ENCODE results near the gene ZFAND2B. TPM values are rescaled to one million over a fixed set of nuclear protein-coding genes. Genes with fewer than 3 reads are reported as not detected.

The ZFAND2B gene
- total RNA-seq, 1 experiment from 2014 or later: 32.3 TPM

DNA sequence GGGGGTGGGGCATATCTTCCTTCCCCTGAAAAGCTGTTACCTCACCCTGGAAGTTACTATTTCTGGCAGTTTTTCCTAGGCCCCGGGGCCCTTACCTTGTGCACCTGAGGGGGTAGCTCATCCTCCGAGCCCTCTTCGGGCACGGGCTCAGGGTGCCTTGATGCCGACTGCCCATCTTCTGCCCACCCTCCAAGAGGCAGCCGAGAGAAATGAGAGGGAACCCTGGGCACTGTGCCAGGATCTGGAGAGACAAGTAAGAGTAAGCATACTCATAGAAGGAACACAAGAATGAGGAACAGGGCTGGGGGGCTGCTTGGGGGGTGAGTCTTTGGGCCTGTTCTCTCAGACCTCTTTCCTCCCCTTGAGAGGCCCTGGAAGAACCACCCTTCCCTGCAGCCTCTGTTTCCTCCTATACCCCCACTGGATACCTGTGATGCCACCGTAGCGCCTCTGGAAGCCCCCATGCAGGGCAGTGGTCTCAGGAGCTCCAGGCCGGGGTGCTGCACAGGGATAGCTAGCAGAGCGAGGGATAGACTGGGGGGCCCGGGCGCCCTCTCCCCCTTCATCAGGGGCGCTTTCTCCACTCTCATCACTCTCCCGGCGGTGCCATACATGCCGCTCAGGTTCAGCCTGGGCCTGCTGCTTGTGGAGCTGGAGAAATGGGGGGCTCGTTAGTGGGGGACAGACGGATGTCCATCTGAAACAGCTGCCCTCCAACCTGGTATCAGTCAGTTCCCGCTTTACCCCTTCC, 14.2 kb downstream of the ZFAND2B start:
- DNase-seq (ENCODE audit: low read depth): no peak

DNA sequence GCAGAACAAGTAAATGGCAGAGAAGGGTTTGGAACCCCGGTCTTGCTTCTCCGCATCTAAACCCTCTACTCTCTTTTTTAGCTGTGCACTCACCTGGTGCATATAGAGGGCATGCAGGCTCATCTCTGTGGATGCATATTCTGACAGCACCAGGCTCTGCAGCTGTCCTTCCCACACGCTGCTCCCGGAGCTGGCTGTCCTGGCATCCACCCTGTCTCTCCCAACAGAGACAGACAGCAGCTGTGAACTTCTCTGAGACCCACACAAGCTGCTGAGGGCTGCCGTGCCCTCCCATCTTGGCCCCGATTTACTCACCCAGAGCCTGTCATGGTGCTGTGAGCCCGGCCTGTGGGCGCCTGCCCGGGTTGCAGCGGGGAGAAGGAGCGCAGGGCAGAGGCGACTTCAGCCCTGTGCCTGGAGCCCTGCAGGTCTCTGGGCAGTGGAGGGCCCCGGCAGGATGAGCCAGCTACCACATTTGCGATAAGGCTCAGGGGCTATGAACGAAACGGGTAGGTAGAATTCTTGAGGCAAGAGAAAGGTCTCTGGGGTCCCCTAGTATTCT, 15.5 kb downstream of the ZFAND2B start:
- DNase-seq (ENCODE audit: low read depth): no peak

DNA sequence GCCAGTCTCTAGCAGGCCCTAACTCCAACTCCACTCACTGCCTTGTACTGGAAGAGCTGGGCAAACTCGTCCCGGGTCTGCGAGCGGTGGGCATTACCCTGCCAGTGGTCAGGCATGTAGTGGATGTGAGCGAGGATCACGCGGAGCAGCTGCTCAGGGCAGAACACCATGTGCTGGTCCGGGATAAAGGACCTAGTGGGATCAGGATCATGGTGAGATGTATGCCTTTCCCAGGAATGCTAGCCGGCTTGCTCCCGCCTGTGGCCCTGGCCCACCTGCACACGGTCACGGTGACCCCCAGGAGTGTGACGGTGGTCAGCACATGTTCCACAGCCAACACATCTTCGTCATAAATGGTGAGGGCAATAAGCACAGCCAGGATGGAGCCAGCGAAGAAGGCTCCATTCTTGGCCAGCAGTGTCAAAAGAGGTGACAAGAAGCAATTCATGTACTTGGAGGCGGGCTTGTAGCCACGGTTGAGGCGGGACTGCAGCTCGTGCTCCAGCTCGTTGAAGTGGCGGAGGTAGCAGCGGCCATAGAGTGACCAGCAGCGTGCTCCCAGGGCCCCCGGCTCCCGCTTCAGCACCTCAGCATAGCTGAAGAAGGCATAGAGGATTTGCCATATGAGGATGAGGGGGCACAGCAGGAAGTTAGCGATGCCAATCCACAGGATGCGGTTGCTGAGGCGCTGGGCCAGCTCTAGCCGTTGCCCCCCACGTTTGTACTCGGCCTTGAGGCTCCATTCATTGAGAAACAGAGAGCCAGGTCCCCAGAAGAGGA, 17.4 kb downstream of the ZFAND2B start:
- DNase-seq (ENCODE audit: low read depth): no peak

DNA sequence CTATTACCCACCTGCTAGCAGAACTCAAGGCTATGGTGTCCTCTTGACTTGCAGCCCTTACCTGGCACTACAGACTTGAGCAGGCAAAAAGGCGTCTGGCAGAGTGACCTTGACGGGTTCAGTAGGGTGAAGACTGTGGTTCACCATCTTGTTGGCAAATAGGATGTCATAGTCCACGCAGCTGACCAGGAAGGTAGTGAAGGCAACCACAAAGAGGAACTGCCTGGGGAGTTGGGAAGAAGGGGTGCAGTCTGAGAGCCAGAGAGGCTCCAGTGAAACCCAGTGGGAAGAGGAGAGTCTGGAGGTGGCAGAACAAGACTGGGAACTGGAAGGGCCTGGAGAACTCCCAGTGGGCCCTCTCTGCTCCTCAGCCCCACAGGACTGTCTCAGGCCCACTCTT, 18.8 kb downstream of the ZFAND2B start:
- no peak for DNase-seq (ENCODE audit: low read depth)

- DNase-seq (ENCODE audit: low read depth): no peak
Observed at GRCh38 chr2:219228041-219228910, 21.7 kb downstream of the ZFAND2B start.

DNA sequence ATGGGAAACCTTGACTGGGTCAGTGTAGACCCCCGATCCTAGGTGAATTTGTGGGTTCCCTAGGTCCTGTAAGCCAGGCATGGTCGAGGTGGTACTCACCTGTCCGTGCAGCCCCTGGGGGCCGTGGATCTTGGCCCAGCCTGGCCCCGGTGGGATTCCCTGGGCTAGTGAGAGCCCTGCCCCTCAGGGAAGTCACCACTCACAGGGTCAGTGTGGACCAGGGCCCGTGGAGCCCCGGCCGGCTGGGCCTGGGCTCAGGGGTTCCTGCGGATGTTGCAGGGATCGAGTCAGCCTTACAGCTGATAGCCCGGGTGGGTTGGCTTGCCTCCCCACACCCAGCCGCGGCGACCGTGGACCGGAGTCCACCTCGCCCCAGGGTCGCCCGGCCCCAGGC, 22.3 kb downstream of the ZFAND2B start:
- no peak for DNase-seq (ENCODE audit: low read depth)

- peak; percentile 99 for DNase-seq (ENCODE audit: low read depth)
Observed at GRCh38 chr2:219229305-219230058, 22.9 kb downstream of the ZFAND2B start, which contains the start of the genes ANKZF1 and ATG9A. ANKZF1 (plus strand) TSS chr2:219229806; CDS start chr2:219230258, 452 bp downstream. ATG9A (minus strand) TSS chr2:219229636; CDS start chr2:219228024, 1,612 bp downstream.

DNA sequence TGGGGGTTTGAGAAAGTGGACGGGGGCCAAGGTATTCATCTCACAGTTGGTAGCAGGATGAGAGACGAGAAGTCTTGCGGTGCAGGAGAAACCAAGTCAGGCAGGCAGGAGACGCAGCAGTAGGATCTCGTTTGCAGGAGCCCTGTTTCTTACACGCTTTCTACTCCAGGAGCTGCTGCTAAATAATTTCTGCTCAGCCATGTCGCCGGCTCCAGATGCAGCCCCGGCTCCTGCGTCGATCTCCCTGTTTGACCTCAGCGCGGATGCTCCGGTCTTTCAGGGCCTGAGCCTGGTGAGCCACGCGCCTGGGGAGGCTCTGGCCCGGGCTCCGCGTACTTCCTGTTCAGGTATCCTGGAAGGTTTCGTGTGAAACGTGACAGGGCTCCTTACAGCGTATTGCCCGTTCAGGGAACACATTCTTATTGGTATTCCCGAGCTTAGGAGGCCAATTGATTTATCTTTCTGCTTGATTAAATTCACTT, 23.5 kb downstream of the ZFAND2B start:
- peak; percentile 46 for DNase-seq (ENCODE audit: low read depth)

DNA sequence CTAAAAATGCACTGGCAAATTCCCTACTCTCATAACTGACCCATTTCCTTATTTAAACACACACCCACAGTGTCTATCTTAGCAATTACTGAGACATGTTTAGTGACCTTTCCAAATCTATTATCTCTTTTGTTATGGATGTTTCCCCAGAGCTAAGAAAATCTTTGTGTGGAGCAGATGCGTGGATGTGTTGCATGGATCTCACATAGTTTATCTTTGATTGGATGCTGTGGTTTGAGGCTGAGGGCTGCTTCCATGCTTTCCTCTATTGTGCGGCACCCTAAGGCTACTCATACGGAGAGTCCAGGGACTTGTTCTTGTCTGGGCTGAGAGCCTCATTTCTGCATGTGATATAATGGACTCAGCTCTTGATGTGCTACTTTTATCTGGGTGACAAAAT, 27.7 kb downstream of the ZFAND2B start:
- DNase-seq (ENCODE audit: low read depth): no peak

DNA sequence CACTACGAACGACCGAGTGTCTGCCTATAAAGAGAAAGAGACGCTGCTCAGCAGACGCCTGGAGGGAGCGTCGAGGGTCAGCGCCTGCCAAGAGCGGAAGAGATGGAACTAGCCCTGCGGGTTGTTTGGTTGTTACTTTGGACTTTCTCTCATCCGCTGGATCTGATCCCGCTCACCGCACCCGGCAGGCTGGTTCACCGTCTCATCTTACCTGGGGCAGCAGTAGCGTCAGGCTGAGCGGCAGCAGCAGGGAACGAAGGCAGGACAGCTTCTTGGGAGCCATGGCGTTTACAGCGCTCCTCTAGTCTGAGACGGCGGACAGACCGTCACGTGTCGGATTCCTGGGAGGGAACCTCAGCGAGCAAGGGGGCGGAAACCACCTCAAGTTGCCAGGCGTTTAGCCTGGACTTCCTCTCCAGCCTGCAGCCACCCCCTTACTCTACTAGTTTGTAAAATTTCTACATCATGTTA, 36.7 kb downstream of the ZFAND2B start:
- DNase-seq (ENCODE audit: low read depth): no peak

- no peak for DNase-seq (ENCODE audit: low read depth)
Observed at GRCh38 chr2:219244789-219245147, 38.2 kb downstream of the ZFAND2B start.

- peak; percentile 95 for DNase-seq (ENCODE audit: low read depth)
Observed at GRCh38 chr2:219245148-219245898, 38.7 kb downstream of the ZFAND2B start, which contains the start of the genes GLB1L and STK16. GLB1L (minus strand) TSS chr2:219245444; CDS start chr2:219243573, 1,871 bp downstream. STK16 (plus strand) TSS chr2:219245479; CDS start chr2:219246000, 521 bp downstream.

DNA sequence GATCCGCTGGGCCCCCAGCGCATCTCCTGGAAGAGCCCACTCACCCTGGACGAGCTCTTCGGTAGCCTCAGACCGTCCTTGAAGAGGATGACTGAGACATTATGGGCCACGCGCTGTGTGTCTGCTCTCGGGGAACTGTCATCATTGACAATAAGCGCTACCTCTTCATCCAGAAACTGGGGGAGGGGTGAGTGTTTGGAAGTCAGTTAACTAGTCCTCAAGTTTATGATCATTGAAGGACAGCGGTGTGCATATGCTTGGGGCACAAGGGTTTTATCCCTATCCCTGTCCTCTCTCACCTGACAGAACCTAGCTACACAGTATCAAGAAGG, 39.3 kb downstream of the ZFAND2B start:
- DNase-seq (ENCODE audit: low read depth): no peak

DNA sequence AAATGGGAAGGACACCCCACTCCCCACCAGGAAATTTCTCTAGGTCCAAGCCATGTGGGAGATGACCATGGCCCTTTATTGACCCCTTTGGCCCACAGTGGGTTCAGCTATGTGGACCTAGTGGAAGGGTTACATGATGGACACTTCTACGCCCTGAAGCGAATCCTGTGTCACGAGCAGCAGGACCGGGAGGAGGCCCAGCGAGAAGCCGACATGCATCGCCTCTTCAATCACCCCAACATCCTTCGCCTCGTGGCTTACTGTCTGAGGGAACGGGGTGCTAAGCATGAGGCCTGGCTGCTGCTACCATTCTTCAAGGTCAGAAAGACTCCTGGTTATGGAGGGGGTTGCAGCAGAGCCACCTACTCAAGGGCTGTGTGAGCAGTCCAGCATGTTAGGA, 40.0 kb downstream of the ZFAND2B start:
- no peak for DNase-seq (ENCODE audit: low read depth)

DNA sequence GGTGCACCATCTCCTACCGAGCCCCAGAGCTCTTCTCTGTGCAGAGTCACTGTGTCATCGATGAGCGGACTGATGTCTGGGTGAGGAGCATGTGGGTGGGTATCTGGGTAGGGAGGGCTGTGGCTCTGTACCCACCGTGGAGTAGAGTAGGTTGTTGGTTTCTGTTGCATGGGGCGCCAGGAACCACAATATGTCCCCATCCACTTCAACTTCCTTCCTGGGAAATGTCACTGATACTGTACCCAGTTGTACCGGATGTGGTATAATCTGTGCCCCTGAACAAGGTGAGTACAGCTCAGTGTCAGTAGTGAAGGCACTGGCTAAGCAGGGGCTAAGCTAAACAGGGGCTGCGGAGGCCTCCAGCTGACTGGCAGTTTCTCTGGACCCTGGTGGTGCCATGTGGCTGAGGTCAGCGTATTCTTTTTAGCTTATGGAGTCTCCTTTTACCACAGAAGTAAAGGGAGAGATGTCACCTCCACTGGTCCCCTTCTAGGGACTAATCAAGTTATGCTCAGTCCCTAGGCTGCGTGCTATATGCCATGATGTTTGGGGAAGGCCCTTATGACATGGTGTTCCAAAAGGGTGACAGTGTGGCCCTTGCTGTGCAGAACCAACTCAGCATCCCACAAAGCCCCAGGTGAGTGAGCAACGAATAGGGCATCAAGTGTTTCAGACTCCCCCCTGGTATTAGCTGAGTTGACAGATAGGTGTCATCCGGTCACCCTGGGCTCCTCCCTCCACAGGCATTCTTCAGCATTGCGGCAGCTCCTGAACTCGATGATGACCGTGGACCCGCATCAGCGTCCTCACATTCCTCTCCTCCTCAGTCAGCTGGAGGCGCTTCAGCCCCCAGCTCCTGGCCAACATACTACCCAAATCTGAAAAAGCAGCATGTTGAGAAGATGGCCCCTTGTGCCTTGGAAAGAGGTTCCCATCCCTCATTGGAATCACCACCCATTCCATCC, 41.4 kb downstream of the ZFAND2B start:
- DNase-seq (ENCODE audit: low read depth): no peak

DNA sequence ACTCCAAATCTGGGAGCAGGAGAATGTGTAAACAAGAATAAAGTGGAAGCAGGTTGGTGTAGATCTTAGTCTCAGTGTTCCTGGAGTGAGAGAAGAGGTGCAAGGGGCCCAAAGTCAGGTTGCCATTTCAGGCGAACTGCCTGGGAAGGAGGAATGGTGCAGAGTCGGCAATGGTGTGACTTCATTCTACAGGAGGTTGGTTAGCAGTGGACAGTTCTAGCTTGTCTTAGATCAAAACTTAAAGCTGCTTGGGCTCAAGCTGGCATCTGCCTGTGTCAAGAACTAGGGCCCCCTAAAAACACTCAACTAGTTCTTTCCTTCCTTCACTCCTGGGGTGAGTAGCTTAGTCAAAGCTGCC, 42.2 kb downstream of the ZFAND2B start:
- DNase-seq (ENCODE audit: low read depth): no peak

DNA sequence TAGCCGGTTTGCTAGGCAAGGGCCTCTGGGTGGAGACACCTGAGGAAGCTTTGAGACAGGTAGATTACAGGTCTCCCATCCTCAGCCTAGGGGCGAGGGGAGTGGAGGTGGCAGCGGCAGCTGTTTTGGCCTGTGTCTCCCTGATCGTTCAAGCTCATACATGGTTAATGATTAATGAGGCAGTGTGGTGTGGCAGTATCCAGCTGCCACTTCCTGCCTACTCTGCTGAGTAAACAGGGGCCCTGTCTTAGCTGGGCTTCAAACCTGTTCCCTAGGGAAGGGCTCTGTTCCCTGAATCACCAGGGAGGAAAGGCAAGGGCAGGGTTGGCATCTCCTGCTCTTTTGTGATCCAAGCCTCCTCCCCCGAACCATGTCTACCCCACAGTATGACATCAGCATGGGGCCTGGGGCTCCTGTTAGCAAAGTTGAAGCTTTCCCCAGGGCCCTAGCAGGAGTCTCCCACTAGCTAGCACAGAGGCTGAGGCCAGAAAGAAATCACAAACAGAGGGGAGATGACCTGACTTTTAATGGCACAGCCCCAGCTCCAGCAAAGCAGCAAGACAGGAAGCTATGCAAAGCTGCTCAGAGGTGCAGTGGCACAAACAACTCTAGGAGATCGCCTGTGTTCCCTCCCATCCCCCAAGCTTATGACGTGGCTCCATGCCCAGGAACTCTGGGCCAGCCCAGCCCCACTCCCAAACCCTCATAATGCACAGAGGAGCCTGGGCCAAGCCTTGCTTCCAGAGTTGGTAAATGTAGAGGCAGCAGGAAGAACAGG, 42.8 kb downstream of the ZFAND2B start:
- peak; percentile 89 for DNase-seq (ENCODE audit: low read depth)
